Gastrocnemius medialis (tissue), 4 donors: ENCODE data around the gene RORC. TPM values are rescaled to one million over a fixed set of nuclear protein-coding genes. Genes with fewer than 3 reads are reported as not detected.

Experiments used
- ATAC-seq, 2 donors: fragments of 150-250 bp; one replicate each; pipeline ENCODE4 v1.9.1; 2016
- DNase-seq, 2 donors: peaks; one replicate each; pipeline ENCODE4 v3.0.0-alpha.2; 2019
- H3K27ac ChIP-seq, 4 donors: fragments of 200-600 bp; sonication (generic); 1 replicate in 1 of 4; 2 replicates in 3 of 4; pipeline ENCODE4 v1.5.1; 2016 to 2018; ENCODE audit warnings: mild to moderate bottlenecking in 2 of 4, moderate library complexity in 1 of 4
- H3K27me3 ChIP-seq, 3 donors: fragments of 200-600 bp; sonication (generic) in 2 of 3; 1 replicate in 1 of 3; 2 replicates in 2 of 3; pipeline versions ENCODE4 v1.5.1 to v1.6.0; 2016 to 2019; ENCODE audit warnings: mild to moderate bottlenecking in 1 of 3, moderate library complexity in 1 of 3
- H3K36me3 ChIP-seq, 2 donors: fragments of 200-600 bp; sonication (generic) in 1 of 2; one replicate each; pipeline ENCODE4 v1.5.1; 2017 to 2018
- H3K4me1 ChIP-seq, 2 donors: fragments of 200-600 bp; sonication (generic) in 1 of 2; one replicate each; pipeline ENCODE4 v1.5.1; 2016 to 2017; ENCODE audit warnings: mild to moderate bottlenecking in 2 of 2
- H3K4me3 ChIP-seq, 4 donors: fragments of 200-600 bp; sonication (generic) in 3 of 4; 1 replicate in 1 of 4; 2 replicates in 3 of 4; pipeline ENCODE4 v1.5.1; 2016 to 2019; ENCODE audit warnings: mild to moderate bottlenecking in 2 of 4
- H3K9me3 ChIP-seq, 3 donors: fragments of 200-600 bp; sonication (generic) in 2 of 3; 1 replicate in 1 of 3; 2 replicates in 2 of 3; pipeline ENCODE4 v1.5.1; 2016 to 2019
- CTCF ChIP-seq, 5 experiments: fragments of 450-650 bp in 3 of 5; fragments of 200-600 bp in 2 of 5; sonication (generic) in 2 of 5; IDR thresholded peaks in 4 of 5; conservative IDR thresholded peaks in 1 of 5; 1 replicate in 4 of 5; 2 replicates in 1 of 5; pipeline ENCODE4 v1.5.1; 2016 to 2019; ENCODE audit warnings: antibody characterized with exemption in 5 of 5, mild to moderate bottlenecking in 3 of 5, moderate library complexity in 3 of 5
- POLR2A ChIP-seq, 2 donors: fragments of 450-650 bp; IDR thresholded peaks; one replicate each; pipeline ENCODE4 v1.6.1; 2017; ENCODE audit warnings: antibody characterized with exemption in 2 of 2, mild to moderate bottlenecking in 2 of 2, moderate library complexity in 2 of 2
- in situ Hi-C, 4 donors: fragments of 200-750 bp; cut with MboI; loops; one replicate each; pipeline versions ENCODE4 v1.15.0 to v1.8.0; 2017; ENCODE audit warnings: low sequenced_read_pairs in 4 of 4
- intact Hi-C: fragments of 100-400 bp; cut with DNase I; formaldehyde crosslinking; loops from one replicate; pipeline ENCODE4 v1.15.1; 2023; ENCODE audit warnings: low total_unique reads
- total RNA-seq, 4 donors: library from RNA; depleted of rRNA; stranded (reverse); fragments of >200 nt; gene quantifications; one replicate each; pipeline versions ENCODE4 v1.1.0 to v1.2.3, GENCODE V29; 2016

The RORC gene
- total RNA-seq, 4 donors from 2014 or later: 61.3 to 251 (median 163) TPM

- no peaks in the 10 kb centered on the region for H3K9me3 ChIP-seq
- intact Hi-C loops (no loop called here), in situ Hi-C loops (no loop called here)
- no peaks in the 10 kb centered on the region for H3K36me3 ChIP-seq
- ATAC-seq (no peak), DNase-seq (no peak)
- no peak for TF ChIP-seq POLR2A (IDR thresholded peaks at IDR 0.05)
- TF ChIP-seq CTCF (IDR thresholded peaks at IDR 0.05 in 4 of 5, conservative IDR thresholded peaks at IDR 0.05 in 1 of 5): no peak
- H3K27me3 ChIP-seq: no peaks in the 10 kb centered on the region
- no peak overlapping the region for H3K27ac ChIP-seq
- no peaks in the 10 kb centered on the region for H3K4me1 ChIP-seq
- no peak overlapping the region for H3K4me3 ChIP-seq
Measured at GRCh38 chr1:151860504-151861187, 29.0 kb upstream of the RORC start.

GRCh38 chr1:151859891-151860293, 28.3 kb upstream of the RORC start:
- TF ChIP-seq POLR2A (IDR thresholded peaks at IDR 0.05) (no peak), CTCF (IDR thresholded peaks at IDR 0.05 in 4 of 5, conservative IDR thresholded peaks at IDR 0.05 in 1 of 5) (no peak)
- no peak for ATAC-seq
- Histone ChIP-seq H3K4me1 (no peaks in the 10 kb centered on the region), H3K4me3 (no peak overlapping the region), H3K27ac (no peak overlapping the region), H3K27me3 (no peaks in the 10 kb centered on the region), H3K9me3 (no peaks in the 10 kb centered on the region), H3K36me3 (no peaks in the 10 kb centered on the region)
- intact Hi-C loops: no loop called here
- in situ Hi-C loops: no loop called here
- no peak for DNase-seq

GRCh38 chr1:151858886-151859665, 27.5 kb upstream of the RORC start:
- Histone ChIP-seq H3K27ac (no peak overlapping the region), H3K9me3 (no peaks in the 10 kb centered on the region), H3K4me1 (no peaks in the 10 kb centered on the region), H3K27me3 (no peaks in the 10 kb centered on the region), H3K4me3 (no peak overlapping the region), H3K36me3 (no peaks in the 10 kb centered on the region)
- TF ChIP-seq CTCF (IDR thresholded peaks at IDR 0.05 in 4 of 5, conservative IDR thresholded peaks at IDR 0.05 in 1 of 5) (no peak), POLR2A (IDR thresholded peaks at IDR 0.05) (no peak)
- in situ Hi-C loops: no loop called here
- DNase-seq: no peak
- intact Hi-C loops: no loop called here
- ATAC-seq: no peak

- Histone ChIP-seq H3K4me3 (no peak overlapping the region), H3K27ac (no peak overlapping the region), H3K36me3 (no peaks in the 10 kb centered on the region), H3K9me3 (no peaks in the 10 kb centered on the region), H3K4me1 (no peaks in the 10 kb centered on the region), H3K27me3 (no peaks in the 10 kb centered on the region)
- ATAC-seq: no peak
- intact Hi-C loops: no loop called here
- in situ Hi-C loops: no loop called here
- no peak for TF ChIP-seq POLR2A (IDR thresholded peaks at IDR 0.05)
- no peak for TF ChIP-seq CTCF (IDR thresholded peaks at IDR 0.05 in 4 of 5, conservative IDR thresholded peaks at IDR 0.05 in 1 of 5)
- DNase-seq: no peak
Measured at GRCh38 chr1:151858030-151858746, 26.6 kb upstream of the RORC start.
